GM12878 (cell line): ENCODE results near the gene MAML2. TPM values are rescaled to one million over a fixed set of nuclear protein-coding genes. Genes with fewer than 3 reads are reported as not detected.

Experiments used
- CBX5 ChIP-seq: sonication (generic); IDR thresholded peaks from 2 replicates; pipeline ENCODE4 v1.6.1; 2016; ENCODE audit warnings: low read depth, moderate library complexity, mild to moderate bottlenecking, inconsistent platforms
- GATAD2B ChIP-seq: fragments of 450-650 bp; conservative IDR thresholded peaks from 2 replicates; pipeline ENCODE4 v1.6.1; 2017; ENCODE audit warnings: low read depth, mild to moderate bottlenecking, moderate library complexity
- IKZF1 ChIP-seq: fragments of 450-650 bp; conservative IDR thresholded peaks from 2 replicates; pipeline ENCODE4 v1.6.1; 2017; ENCODE audit warnings: antibody characterized with exemption, mild to moderate bottlenecking
- KAT2A ChIP-seq: conservative IDR thresholded peaks from 2 replicates; pipeline ENCODE4 v1.6.1; 2011; ENCODE audit warnings: low read depth, low read length; ENCODE audit not compliant: control insufficient read depth
- LARP7 ChIP-seq: fragments of 450-650 bp; IDR thresholded peaks from 2 replicates; pipeline ENCODE4 v1.6.1; 2017; ENCODE audit warnings: mild to moderate bottlenecking
- NR2F1 ChIP-seq: fragments of 450-650 bp; conservative IDR thresholded peaks from 2 replicates; pipeline ENCODE4 v1.6.1; 2017; ENCODE audit warnings: mild to moderate bottlenecking
- PAX8 ChIP-seq: fragments of 450-650 bp; IDR thresholded peaks from 2 replicates; pipeline ENCODE4 v1.6.1; 2017; ENCODE audit warnings: mild to moderate bottlenecking, moderate library complexity
- RAD51 ChIP-seq: fragments of 450-650 bp; IDR thresholded peaks from 2 replicates; pipeline ENCODE4 v1.6.1; 2016; ENCODE audit warnings: moderate library complexity, mild to moderate bottlenecking, inconsistent platforms
- SREBF2 ChIP-seq: IDR thresholded peaks from 2 replicates; pipeline ENCODE4 v1.6.1; 2012; ENCODE audit warnings: mild to moderate bottlenecking, low read length
- STAT1 ChIP-seq: fragments of 450-650 bp; conservative IDR thresholded peaks from 2 replicates; pipeline ENCODE4 v1.6.1; 2014; ENCODE audit warnings: antibody characterized with exemption, mild to moderate bottlenecking
- SUZ12 ChIP-seq: fragments of 200-600 bp; sonication (generic); IDR thresholded peaks from one replicate; pipeline ENCODE4 v1.6.1; 2018; ENCODE audit warnings: antibody characterized with exemption, mild to moderate bottlenecking; ENCODE audit not compliant: unreplicated experiment
- polyA plus RNA-seq, 11 experiments: library from polyadenylated mRNA; depleted of rRNA in 4 of 11; unstranded in 6 of 11; stranded (reverse) in 5 of 11; fragments of >200 nt; fragmentation: Nextera tagmentation in 4 of 11; fragmentation: Illumina TruSeq in 1 of 11; extraction: Ambion mirVana in 4 of 11; extraction: Trizol in 1 of 11; gene quantifications; 1 replicate in 1 of 11; 2 replicates in 10 of 11; pipeline versions ENCODE4 v1.2.1 to v1.2.3, GENCODE V29; 2011 to 2016; ENCODE audit warnings: inconsistent platforms in 2 of 11, missing spikeins in 2 of 11, low read depth in 1 of 11
- total RNA-seq, 4 experiments: library from RNA; depleted of rRNA in 3 of 4; stranded (reverse); fragments of >200 nt in 3 of 4; fragmentation: Illumina TruSeq in 1 of 4; extraction: Trizol in 1 of 4; gene quantifications; 2 replicates each; pipeline versions ENCODE4 v1.2.1 to v1.2.3, GENCODE V29; 2013 to 2021
- TF ChIP-seq, protein P1 (sequence below): fragments of 450-650 bp; IDR thresholded peaks from 2 replicates; pipeline ENCODE4 v1.6.1; 2017; ENCODE audit warnings: mild to moderate bottlenecking, low read depth, inconsistent platforms; ENCODE audit not compliant: poor library complexity, severe bottlenecking
- TF ChIP-seq, protein P2 (sequence below): IDR thresholded peaks from 2 replicates; pipeline ENCODE4 v1.6.1; 2011; ENCODE audit warnings: borderline replicate concordance, low read depth, mild to moderate bottlenecking, moderate library complexity, low read length; ENCODE audit not compliant: insufficient read depth, poor library complexity, severe bottlenecking
- TF ChIP-seq, protein P3 (sequence below), 3 experiments: IDR thresholded peaks in 2 of 3; conservative IDR thresholded peaks in 1 of 3; 2 replicates each; pipeline ENCODE4 v1.5.1; 2011; ENCODE audit warnings: low read depth in 3 of 3, low read length in 3 of 3, mild to moderate bottlenecking in 3 of 3, control low read depth in 2 of 3, moderate library complexity in 2 of 3, inconsistent platforms in 1 of 3, mixed read lengths in 1 of 3; ENCODE audit not compliant: control insufficient read depth in 2 of 3, insufficient read depth in 1 of 3; ENCODE audit errors: extremely low read depth in 1 of 3
- TF ChIP-seq, protein P4 (sequence below): IDR thresholded peaks from 2 replicates; pipeline ENCODE4 v1.6.1; 2011; ENCODE audit warnings: mild to moderate bottlenecking, low read depth, low read length, moderate library complexity; ENCODE audit not compliant: insufficient replicate concordance
- TF ChIP-seq, protein P5 (sequence below): IDR thresholded peaks from 2 replicates; pipeline ENCODE4 v1.6.1; 2012; ENCODE audit warnings: improper control_type of control experiment, low read depth, low read length; ENCODE audit not compliant: insufficient replicate concordance

Gene MAML2
- total and polyA plus RNA-seq, 10 of the 15 experiments (the other 5 are each of a cell fraction or from before 2014, with no cell fraction given) = 2.5 to 15.1 (median 12.0) TPM

DNA sequence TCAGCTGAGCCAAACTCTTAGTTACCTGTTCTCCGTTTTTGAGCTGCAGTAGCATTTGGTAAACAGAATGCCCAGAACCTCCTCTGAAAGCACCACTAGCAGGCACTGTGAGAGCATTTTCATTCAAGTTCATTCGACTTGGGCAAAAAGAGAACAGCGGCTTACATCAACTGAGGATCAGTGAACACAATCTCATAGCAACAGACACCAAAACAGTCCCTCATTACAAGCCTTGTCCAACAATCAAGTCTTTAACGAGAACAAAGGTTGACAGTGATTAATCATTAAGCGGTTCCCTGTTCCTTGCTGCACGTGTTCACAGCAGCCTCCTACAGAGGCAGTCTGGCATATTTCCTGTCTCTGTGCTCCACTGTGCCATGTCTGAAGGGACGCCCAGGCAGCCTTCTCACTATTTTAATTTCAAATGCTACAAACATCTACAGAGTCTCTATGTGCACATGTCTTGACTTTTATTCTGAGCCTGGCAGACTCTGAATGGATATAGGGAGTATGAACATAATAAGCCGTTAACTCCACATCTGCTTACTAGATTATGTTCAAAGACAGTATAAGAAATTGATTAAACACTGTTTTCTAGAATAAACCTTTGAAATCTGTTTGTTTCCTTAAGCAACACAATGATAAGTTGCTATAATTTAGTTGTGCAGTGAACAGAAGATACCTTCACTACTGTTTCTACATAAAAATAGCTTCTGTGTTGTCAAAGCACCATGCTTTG lies 330.7 kb downstream of the MAML2 start (continued):
- TF ChIP-seq, protein P1, sequence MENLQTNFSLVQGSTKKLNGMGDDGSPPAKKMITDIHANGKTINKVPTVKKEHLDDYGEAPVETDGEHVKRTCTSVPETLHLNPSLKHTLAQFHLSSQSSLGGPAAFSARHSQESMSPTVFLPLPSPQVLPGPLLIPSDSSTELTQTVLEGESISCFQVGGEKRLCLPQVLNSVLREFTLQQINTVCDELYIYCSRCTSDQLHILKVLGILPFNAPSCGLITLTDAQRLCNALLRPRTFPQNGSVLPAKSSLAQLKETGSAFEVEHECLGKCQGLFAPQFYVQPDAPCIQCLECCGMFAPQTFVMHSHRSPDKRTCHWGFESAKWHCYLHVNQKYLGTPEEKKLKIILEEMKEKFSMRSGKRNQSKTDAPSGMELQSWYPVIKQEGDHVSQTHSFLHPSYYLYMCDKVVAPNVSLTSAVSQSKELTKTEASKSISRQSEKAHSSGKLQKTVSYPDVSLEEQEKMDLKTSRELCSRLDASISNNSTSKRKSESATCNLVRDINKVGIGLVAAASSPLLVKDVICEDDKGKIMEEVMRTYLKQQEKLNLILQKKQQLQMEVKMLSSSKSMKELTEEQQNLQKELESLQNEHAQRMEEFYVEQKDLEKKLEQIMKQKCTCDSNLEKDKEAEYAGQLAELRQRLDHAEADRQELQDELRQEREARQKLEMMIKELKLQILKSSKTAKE = peak; percentile 92
- TF ChIP-seq SREBF2 = no peak
- TF ChIP-seq, protein P2, sequence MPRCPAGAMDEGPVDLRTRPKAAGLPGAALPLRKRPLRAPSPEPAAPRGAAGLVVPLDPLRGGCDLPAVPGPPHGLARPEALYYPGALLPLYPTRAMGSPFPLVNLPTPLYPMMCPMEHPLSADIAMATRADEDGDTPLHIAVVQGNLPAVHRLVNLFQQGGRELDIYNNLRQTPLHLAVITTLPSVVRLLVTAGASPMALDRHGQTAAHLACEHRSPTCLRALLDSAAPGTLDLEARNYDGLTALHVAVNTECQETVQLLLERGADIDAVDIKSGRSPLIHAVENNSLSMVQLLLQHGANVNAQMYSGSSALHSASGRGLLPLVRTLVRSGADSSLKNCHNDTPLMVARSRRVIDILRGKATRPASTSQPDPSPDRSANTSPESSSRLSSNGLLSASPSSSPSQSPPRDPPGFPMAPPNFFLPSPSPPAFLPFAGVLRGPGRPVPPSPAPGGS = no peak
- TF ChIP-seq LARP7 = no peak
- TF ChIP-seq NR2F1 = peak; percentile 75
- peak; percentile 91 for TF ChIP-seq RAD51
- TF ChIP-seq, protein P3, sequence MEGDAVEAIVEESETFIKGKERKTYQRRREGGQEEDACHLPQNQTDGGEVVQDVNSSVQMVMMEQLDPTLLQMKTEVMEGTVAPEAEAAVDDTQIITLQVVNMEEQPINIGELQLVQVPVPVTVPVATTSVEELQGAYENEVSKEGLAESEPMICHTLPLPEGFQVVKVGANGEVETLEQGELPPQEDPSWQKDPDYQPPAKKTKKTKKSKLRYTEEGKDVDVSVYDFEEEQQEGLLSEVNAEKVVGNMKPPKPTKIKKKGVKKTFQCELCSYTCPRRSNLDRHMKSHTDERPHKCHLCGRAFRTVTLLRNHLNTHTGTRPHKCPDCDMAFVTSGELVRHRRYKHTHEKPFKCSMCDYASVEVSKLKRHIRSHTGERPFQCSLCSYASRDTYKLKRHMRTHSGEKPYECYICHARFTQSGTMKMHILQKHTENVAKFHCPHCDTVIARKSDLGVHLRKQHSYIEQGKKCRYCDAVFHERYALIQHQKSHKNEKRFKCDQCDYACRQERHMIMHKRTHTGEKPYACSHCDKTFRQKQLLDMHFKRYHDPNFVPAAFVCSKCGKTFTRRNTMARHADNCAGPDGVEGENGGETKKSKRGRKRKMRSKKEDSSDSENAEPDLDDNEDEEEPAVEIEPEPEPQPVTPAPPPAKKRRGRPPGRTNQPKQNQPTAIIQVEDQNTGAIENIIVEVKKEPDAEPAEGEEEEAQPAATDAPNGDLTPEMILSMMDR (IDR thresholded peaks at IDR 0.05 in 2 of 3, conservative IDR thresholded peaks at IDR 0.05 in 1 of 3; ENCODE audit: control insufficient read depth in 2 of 3, extremely low read depth in 1 of 3, insufficient read depth in 1 of 3, low read depth in 3 of 3, low read length in 3 of 3) = peak; percentile 78 to 91 (median 87)
- TF ChIP-seq PAX8 = no peak
- TF ChIP-seq, protein P4, sequence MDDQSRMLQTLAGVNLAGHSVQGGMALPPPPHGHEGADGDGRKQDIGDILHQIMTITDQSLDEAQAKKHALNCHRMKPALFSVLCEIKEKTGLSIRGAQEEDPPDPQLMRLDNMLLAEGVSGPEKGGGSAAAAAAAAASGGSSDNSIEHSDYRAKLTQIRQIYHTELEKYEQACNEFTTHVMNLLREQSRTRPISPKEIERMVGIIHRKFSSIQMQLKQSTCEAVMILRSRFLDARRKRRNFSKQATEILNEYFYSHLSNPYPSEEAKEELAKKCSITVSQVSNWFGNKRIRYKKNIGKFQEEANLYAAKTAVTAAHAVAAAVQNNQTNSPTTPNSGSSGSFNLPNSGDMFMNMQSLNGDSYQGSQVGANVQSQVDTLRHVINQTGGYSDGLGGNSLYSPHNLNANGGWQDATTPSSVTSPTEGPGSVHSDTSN = peak; percentile 89
- no peak for TF ChIP-seq SUZ12
- TF ChIP-seq CBX5 = no peak
- peak; percentile 94 for TF ChIP-seq IKZF1
- TF ChIP-seq GATAD2B = peak; percentile 84; the same call in 1 of the 2 replicates
- TF ChIP-seq STAT1 = no peak
- TF ChIP-seq, protein P5, sequence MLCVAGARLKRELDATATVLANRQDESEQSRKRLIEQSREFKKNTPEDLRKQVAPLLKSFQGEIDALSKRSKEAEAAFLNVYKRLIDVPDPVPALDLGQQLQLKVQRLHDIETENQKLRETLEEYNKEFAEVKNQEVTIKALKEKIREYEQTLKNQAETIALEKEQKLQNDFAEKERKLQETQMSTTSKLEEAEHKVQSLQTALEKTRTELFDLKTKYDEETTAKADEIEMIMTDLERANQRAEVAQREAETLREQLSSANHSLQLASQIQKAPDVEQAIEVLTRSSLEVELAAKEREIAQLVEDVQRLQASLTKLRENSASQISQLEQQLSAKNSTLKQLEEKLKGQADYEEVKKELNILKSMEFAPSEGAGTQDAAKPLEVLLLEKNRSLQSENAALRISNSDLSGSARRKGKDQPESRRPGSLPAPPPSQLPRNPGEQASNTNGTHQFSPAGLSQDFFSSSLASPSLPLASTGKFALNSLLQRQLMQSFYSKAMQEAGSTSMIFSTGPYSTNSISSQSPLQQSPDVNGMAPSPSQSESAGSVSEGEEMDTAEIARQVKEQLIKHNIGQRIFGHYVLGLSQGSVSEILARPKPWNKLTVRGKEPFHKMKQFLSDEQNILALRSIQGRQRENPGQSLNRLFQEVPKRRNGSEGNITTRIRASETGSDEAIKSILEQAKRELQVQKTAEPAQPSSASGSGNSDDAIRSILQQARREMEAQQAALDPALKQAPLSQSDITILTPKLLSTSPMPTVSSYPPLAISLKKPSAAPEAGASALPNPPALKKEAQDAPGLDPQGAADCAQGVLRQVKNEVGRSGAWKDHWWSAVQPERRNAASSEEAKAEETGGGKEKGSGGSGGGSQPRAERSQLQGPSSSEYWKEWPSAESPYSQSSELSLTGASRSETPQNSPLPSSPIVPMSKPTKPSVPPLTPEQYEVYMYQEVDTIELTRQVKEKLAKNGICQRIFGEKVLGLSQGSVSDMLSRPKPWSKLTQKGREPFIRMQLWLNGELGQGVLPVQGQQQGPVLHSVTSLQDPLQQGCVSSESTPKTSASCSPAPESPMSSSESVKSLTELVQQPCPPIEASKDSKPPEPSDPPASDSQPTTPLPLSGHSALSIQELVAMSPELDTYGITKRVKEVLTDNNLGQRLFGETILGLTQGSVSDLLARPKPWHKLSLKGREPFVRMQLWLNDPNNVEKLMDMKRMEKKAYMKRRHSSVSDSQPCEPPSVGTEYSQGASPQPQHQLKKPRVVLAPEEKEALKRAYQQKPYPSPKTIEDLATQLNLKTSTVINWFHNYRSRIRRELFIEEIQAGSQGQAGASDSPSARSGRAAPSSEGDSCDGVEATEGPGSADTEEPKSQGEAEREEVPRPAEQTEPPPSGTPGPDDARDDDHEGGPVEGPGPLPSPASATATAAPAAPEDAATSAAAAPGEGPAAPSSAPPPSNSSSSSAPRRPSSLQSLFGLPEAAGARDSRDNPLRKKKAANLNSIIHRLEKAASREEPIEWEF = no peak
- TF ChIP-seq KAT2A = no peak
